ENCODE data around the gene TRERF1.

DNA sequence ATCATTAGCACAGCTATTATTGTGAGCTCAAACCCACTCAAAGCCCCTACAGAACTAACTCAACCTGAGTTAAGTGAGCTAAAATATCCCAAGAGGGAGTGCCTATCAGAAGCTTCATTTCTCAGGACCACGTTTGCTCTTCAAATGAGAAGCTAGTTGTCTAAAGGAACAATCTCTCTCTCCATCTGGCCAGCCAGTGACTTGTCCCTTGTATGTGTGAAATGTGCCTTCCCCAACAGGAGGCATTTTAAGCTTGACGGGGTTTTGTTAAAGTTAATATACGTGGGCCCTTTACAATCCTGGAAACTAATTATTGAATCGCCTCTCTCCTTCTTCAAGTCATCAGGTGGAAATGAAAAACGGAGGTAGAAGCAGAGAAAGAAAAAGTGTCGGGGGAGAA is 62.0 kb downstream of the TRERF1 start:
- no peak for TF ChIP-seq POLR2AphosphoS5 (IDR thresholded peaks at IDR 0.05; ENCODE audit: borderline replicate concordance, low read depth, low read length)
- no peak for TF ChIP-seq EZH2 (IDR thresholded peaks at IDR 0.05)
- no peak for TF ChIP-seq FOXP2 (optimal IDR thresholded peaks at IDR 0.05; ENCODE audit: control extremely low read depth, extremely low read length, insufficient read depth)

Data from SK-N-MC (cell line).